Suprapubic skin (tissue), 4 donors: ENCODE measurements around the gene NEU2. TPM values are rescaled to one million over a fixed set of nuclear protein-coding genes. Genes with fewer than 3 reads are reported as not detected.

ENCODE experiments used
- DNase-seq, 2 donors: peaks; one replicate each; pipeline ENCODE4 v3.0.0-alpha.2; 2019; ENCODE audit warnings: low spot score in 2 of 2
- H3K27ac ChIP-seq: fragments of 200-600 bp; sonication (generic); one replicate; pipeline ENCODE4 v1.5.1; 2019
- H3K27me3 ChIP-seq: fragments of 200-600 bp; sonication (generic); one replicate; pipeline ENCODE4 v1.5.1; 2019
- H3K36me3 ChIP-seq: fragments of 200-600 bp; sonication (generic); one replicate; pipeline ENCODE4 v1.5.1; 2019
- H3K4me1 ChIP-seq: fragments of 200-600 bp; sonication (generic); one replicate; pipeline ENCODE4 v1.5.1; 2019
- H3K4me3 ChIP-seq: fragments of 200-600 bp; sonication (generic); one replicate; pipeline ENCODE4 v1.5.1; 2019; ENCODE audit warnings: mild to moderate bottlenecking
- H3K9me3 ChIP-seq: fragments of 200-600 bp; sonication (generic); one replicate; pipeline ENCODE4 v1.5.1; 2019
- CTCF ChIP-seq, 2 donors: fragments of 200-600 bp in 1 of 2; fragments of 450-650 bp in 1 of 2; sonication (generic) in 1 of 2; IDR thresholded peaks; one replicate each; pipeline ENCODE4 v1.5.1; 2016 to 2019; ENCODE audit warnings: antibody characterized with exemption in 2 of 2, mild to moderate bottlenecking in 1 of 2, moderate library complexity in 1 of 2
- EP300 ChIP-seq: sonication (generic); formaldehyde crosslinking; IDR thresholded peaks from one replicate; pipeline ENCODE4 v1.6.1; 2017; ENCODE audit warnings: antibody characterized with exemption
- POLR2A ChIP-seq, 2 donors: fragments of 450-650 bp; IDR thresholded peaks; one replicate each; pipeline ENCODE4 v1.6.1; 2017; ENCODE audit warnings: antibody characterized with exemption in 2 of 2, mild to moderate bottlenecking in 2 of 2, moderate library complexity in 2 of 2
- POLR2AphosphoS5 ChIP-seq, 3 donors: sonication (generic); formaldehyde crosslinking; IDR thresholded peaks; one replicate each; pipeline ENCODE4 v1.6.1; 2017; ENCODE audit warnings: antibody characterized with exemption in 3 of 3
- WGBS: methylation state at CpG from one replicate; pipeline ENCODE4 v1.1.5; 2018; 5-methylcytosine and 5-hydroxymethylcytosine counted together
- total RNA-seq, 4 donors: library from RNA; depleted of rRNA; stranded (reverse); fragments of >200 nt; gene quantifications; one replicate each; pipeline ENCODE4 v1.1.0, GENCODE V29; 2016

The NEU2 gene
- total RNA-seq, 4 donors from 2014 or later: 1.7 to 19.9 (median 5.8) TPM

- H3K4me1 ChIP-seq: no peaks in the 10 kb centered on the region
- H3K9me3 ChIP-seq: no peaks in the 10 kb centered on the region
- DNase-seq: no peak
- no peaks in the 10 kb centered on the region for H3K36me3 ChIP-seq
- 86% methylated on average over 15 of the region's 18 CpGs for WGBS
- no peaks in the 10 kb centered on the region for H3K27me3 ChIP-seq
- no peak for TF ChIP-seq EP300
- TF ChIP-seq POLR2A (IDR thresholded peaks at IDR 0.05): no peak
- TF ChIP-seq POLR2AphosphoS5 (IDR thresholded peaks at IDR 0.05): no peak
- TF ChIP-seq CTCF (IDR thresholded peaks at IDR 0.05): no peak
- H3K4me3 ChIP-seq: no peak overlapping the region
- no peak overlapping the region for H3K27ac ChIP-seq
Observed at GRCh38 chr2:233023007-233023760, 9.3 kb upstream of the NEU2 start.

- Histone ChIP-seq H3K36me3 (no peaks in the 10 kb centered on the region), H3K9me3 (no peaks in the 10 kb centered on the region), H3K4me1 (no peaks in the 10 kb centered on the region), H3K27me3 (no peaks in the 10 kb centered on the region), H3K27ac (no peak overlapping the region), H3K4me3 (no peak overlapping the region)
- DNase-seq: no peak
- 94% methylated on average over 14 of the region's 14 CpGs for WGBS
- TF ChIP-seq CTCF (IDR thresholded peaks at IDR 0.05): no peak
- TF ChIP-seq POLR2AphosphoS5 (IDR thresholded peaks at IDR 0.05): no peak
Observed at GRCh38 chr2:233023761-233024410, 8.6 kb upstream of the NEU2 start.

GRCh38 chr2:233025706-233026105, 6.8 kb upstream of the NEU2 start:
- no peak for TF ChIP-seq CTCF (IDR thresholded peaks at IDR 0.05)
- TF ChIP-seq EP300: no peak
- TF ChIP-seq POLR2AphosphoS5 (IDR thresholded peaks at IDR 0.05): no peak
- TF ChIP-seq POLR2A (IDR thresholded peaks at IDR 0.05): no peak
- Histone ChIP-seq H3K36me3 (no peaks in the 10 kb centered on the region), H3K27me3 (no peaks in the 10 kb centered on the region), H3K4me1 (no peaks in the 10 kb centered on the region), H3K4me3 (no peak overlapping the region), H3K27ac (no peak overlapping the region), H3K9me3 (no peaks in the 10 kb centered on the region)
- no peak for DNase-seq
- 69% methylated on average over 7 of the region's 7 CpGs for WGBS

DNA sequence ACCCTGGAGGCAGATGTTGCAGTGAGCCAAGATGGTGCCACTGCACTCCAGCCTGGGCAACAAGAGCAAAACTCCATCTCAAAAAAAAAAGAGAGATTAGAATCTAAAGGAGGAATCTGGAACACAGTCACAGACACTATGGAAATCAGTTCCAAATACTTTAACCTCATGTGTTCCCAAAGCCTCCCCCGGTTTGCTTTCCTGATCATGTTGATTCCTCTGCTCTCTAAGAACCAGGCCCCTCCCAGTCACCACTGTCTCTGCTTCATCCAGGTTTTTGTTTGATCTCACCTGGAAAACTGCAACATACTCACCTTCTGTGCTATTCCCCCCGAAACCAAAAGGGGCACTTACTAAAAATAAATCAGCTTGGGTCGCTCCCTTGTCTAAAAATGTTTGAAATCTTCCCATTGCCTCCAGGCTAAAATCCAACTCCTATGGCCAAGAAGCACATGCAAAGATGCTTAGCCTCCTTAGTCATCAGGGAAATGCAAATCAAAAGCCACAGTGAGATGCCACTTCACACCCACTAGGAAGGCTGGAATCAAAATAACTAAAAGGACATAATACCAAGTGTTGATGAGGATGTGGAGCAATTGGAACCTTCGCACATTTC, 6.2 kb upstream of the NEU2 start:
- no peaks in the 10 kb centered on the region for H3K36me3 ChIP-seq
- H3K9me3 ChIP-seq: no peaks in the 10 kb centered on the region
- WGBS: 48% methylated on average over 4 of the region's 4 CpGs
- no peaks in the 10 kb centered on the region for H3K4me1 ChIP-seq
- DNase-seq: no peak
- no peak overlapping the region for H3K4me3 ChIP-seq
- TF ChIP-seq CTCF (IDR thresholded peaks at IDR 0.05): no peak
- no peak for TF ChIP-seq POLR2AphosphoS5 (IDR thresholded peaks at IDR 0.05)
- no peak for TF ChIP-seq POLR2A (IDR thresholded peaks at IDR 0.05)
- no peak for TF ChIP-seq EP300
- H3K27ac ChIP-seq: no peak overlapping the region
- H3K27me3 ChIP-seq: no peaks in the 10 kb centered on the region

DNA sequence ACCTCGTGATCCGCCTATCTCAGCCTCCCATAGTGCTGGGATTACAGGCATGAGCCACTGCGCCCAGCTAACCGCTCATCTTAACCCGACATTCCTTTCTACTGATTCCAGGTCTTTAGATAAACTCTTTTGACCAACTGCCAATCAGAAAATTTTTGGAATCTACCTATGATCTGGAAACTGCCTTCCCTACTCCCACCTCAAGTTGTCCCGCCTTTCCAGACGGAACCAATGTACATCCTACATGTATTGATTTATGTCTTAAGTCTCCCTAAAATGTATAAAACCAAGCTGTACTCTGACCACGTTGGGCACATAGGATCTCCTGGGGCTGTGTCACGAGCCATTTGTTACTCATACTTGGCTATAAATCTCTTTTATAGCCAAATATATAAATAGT, 3.2 kb upstream of the NEU2 start:
- Histone ChIP-seq H3K4me1 (no peaks in the 10 kb centered on the region), H3K27me3 (no peaks in the 10 kb centered on the region), H3K27ac (no peak overlapping the region), H3K36me3 (no peaks in the 10 kb centered on the region), H3K4me3 (no peak overlapping the region), H3K9me3 (no peaks in the 10 kb centered on the region)
- TF ChIP-seq POLR2AphosphoS5 (IDR thresholded peaks at IDR 0.05): no peak
- TF ChIP-seq CTCF (IDR thresholded peaks at IDR 0.05): no peak
- TF ChIP-seq EP300: no peak
- TF ChIP-seq POLR2A (IDR thresholded peaks at IDR 0.05): no peak
- DNase-seq: no peak
- 65% methylated on average over 9 of the region's 9 CpGs for WGBS
